Nephron (organoid): ENCODE results near the gene FRMD1.

ENCODE experiments used
- H3K27ac Mint-ChIP-seq, 3 experiments: 2 replicates each; pipeline ENCODE4 v1.8.0; 2020; ENCODE audit warnings: mixed read lengths in 3 of 3, mild to moderate bottlenecking in 2 of 3, moderate library complexity in 1 of 3
- H3K27me3 Mint-ChIP-seq: 2 replicates; pipeline ENCODE4 v1.8.0; 2021; ENCODE audit warnings: low read depth, mild to moderate bottlenecking, moderate library complexity, mixed read lengths
- H3K36me3 Mint-ChIP-seq: 2 replicates; pipeline ENCODE4 v1.8.0; 2020; ENCODE audit warnings: low read depth, mixed read lengths
- H3K4me1 Mint-ChIP-seq: 2 replicates; pipeline ENCODE4 v1.8.0; 2020; ENCODE audit warnings: mixed read lengths
- H3K4me3 Mint-ChIP-seq, 3 experiments: 2 replicates each; pipeline ENCODE4 v1.8.0; 2020; ENCODE audit warnings: mild to moderate bottlenecking in 3 of 3, mixed read lengths in 3 of 3, moderate library complexity in 2 of 3
- H3K9me3 Mint-ChIP-seq: 2 replicates; pipeline ENCODE4 v1.8.0; 2020; ENCODE audit warnings: mixed read lengths
- CTCF ChIP-seq, 3 experiments: fragments of 200-600 bp; sonication (generic); IDR thresholded peaks; one replicate each; pipeline ENCODE4 v1.5.0; 2021; ENCODE audit warnings: antibody characterized with exemption in 3 of 3; ENCODE audit not compliant: unreplicated experiment in 3 of 3

Gene FRMD1

GRCh38 chr6:168067081-168067759 is 11.8 kb downstream of the FRMD1 start:
- Mint-ChIP-seq H3K36me3 (no peaks in the 10 kb centered on the region), H3K27me3 (peaks cover 20% of the 10 kb centered on the region), H3K27ac (peak overlapping the region in 1 of 3 experiments; percentile 37), H3K9me3 (no peaks in the 10 kb centered on the region), H3K4me1 (peaks cover 7% of the 10 kb centered on the region), H3K4me3 (no peak overlapping the region)
- no peak for TF ChIP-seq CTCF (IDR thresholded peaks at IDR 0.05; ENCODE audit: unreplicated experiment in 3 of 3)

- H3K27ac Mint-ChIP-seq: no peak overlapping the region
- no peak overlapping the region for H3K4me3 Mint-ChIP-seq
- H3K27me3 Mint-ChIP-seq: peaks cover 7% of the 10 kb centered on the region
- H3K9me3 Mint-ChIP-seq: no peaks in the 10 kb centered on the region
- no peaks in the 10 kb centered on the region for H3K36me3 Mint-ChIP-seq
- no peak for TF ChIP-seq CTCF (IDR thresholded peaks at IDR 0.05; ENCODE audit: unreplicated experiment in 3 of 3)
- H3K4me1 Mint-ChIP-seq: peaks cover 13% of the 10 kb centered on the region
Observed at GRCh38 chr6:168064226-168064807, 14.7 kb downstream of the FRMD1 start.

- no peak overlapping the region for H3K4me3 Mint-ChIP-seq
- no peaks in the 10 kb centered on the region for H3K36me3 Mint-ChIP-seq
- TF ChIP-seq CTCF (IDR thresholded peaks at IDR 0.05; ENCODE audit: unreplicated experiment in 3 of 3): no peak
- peaks cover 13% of the 10 kb centered on the region for H3K4me1 Mint-ChIP-seq
- no peaks in the 10 kb centered on the region for H3K9me3 Mint-ChIP-seq
- H3K27ac Mint-ChIP-seq: no peak overlapping the region
- H3K27me3 Mint-ChIP-seq: peaks cover 6% of the 10 kb centered on the region
Observed at GRCh38 chr6:168063431-168063830, 15.6 kb downstream of the FRMD1 start.

- H3K4me1 Mint-ChIP-seq: peaks cover 12% of the 10 kb centered on the region
- H3K27ac Mint-ChIP-seq: no peak overlapping the region
- no peak overlapping the region for H3K4me3 Mint-ChIP-seq
- TF ChIP-seq CTCF (IDR thresholded peaks at IDR 0.05; ENCODE audit: unreplicated experiment in 3 of 3): no peak
- no peaks in the 10 kb centered on the region for H3K9me3 Mint-ChIP-seq
- H3K27me3 Mint-ChIP-seq: peaks cover 3% of the 10 kb centered on the region
- no peaks in the 10 kb centered on the region for H3K36me3 Mint-ChIP-seq
Observed at GRCh38 chr6:168062346-168063289, 16.4 kb downstream of the FRMD1 start.

GRCh38 chr6:168061269-168062210 is 17.5 kb downstream of the FRMD1 start:
- no peaks in the 10 kb centered on the region for H3K9me3 Mint-ChIP-seq
- H3K4me3 Mint-ChIP-seq: no peak overlapping the region
- peaks cover 6% of the 10 kb centered on the region for H3K4me1 Mint-ChIP-seq
- H3K27me3 Mint-ChIP-seq: peaks cover 3% of the 10 kb centered on the region
- H3K36me3 Mint-ChIP-seq: no peaks in the 10 kb centered on the region
- H3K27ac Mint-ChIP-seq: peak overlapping the region; percentile 23 to 83 (median 23)
- no peak for TF ChIP-seq CTCF (IDR thresholded peaks at IDR 0.05; ENCODE audit: unreplicated experiment in 3 of 3)
